Measurements from ENCODE around the gene DMBX1. TPM values are rescaled to one million over a fixed set of nuclear protein-coding genes. Genes with fewer than 3 reads are reported as not detected.
A peak's percentile ranks its signal among the peaks of the same experiment; 100 is the strongest.

Gene DMBX1
- total and polyA plus RNA-seq, 9 of the 15 experiments (the other 6 are each of a cell fraction or from before 2014, with no cell fraction given) = 0.25 to 4.3 (median 1.0) TPM

DNA sequence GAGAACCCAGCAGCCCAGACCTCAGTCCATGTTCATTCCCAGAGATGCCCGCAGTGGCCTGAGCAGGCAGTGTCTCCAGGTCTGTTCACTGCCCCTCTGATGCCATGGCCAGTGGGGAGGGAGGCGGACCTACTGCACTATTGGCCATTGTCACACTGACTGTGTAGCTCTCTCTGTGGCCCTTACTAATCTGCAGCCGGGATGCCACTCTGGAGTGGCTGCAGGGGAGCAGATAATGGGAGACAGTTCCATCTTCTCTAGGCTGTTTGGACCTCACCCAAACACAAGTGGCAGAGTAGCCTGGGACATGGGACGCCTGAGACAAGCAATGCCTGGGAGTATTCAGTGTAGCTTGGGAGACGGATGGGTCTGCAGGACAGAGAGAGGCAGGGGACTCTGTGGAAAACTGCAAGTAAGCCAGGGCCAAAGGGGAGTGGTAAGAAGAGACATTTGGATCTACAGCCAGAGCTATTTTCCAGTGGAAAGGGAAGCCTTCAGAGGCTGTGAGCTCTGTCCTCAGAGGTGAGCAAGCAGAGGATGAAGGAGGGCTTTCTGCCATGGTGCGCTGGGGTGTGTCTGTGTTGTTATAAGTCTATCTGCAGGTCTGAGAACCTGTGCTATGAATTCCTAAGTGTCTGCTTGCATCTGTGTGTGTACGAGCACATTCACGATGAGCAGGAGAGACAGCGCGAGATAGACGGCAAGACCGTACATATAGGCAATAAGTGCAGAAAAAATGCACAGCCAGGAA lies 26.7 kb downstream of the DMBX1 start:
- H3K9me3 ChIP-seq (replicated peaks; ENCODE audit: control insufficient read depth, insufficient read depth, low read depth, low read length) = no peaks in the 10 kb centered on the region
- H3K36me3 ChIP-seq (ENCODE audit: control insufficient read depth, insufficient read depth, low read length) = no peaks in the 10 kb centered on the region
- BruUV-seq (replicated peaks) = no TSS peak
- H3K9ac ChIP-seq (ENCODE audit: insufficient read depth in 1 of 2, low read depth in 2 of 2, low read length in 2 of 2) = peak overlapping the region in 1 of 2 experiments; percentile 61; a peak in 1 of 4 replicates
- no peak overlapping the region for H3K27ac ChIP-seq (ENCODE audit: extremely low read depth, low read depth, low read length)
- peaks cover 50 to 71% of the 10 kb centered on the region in 2 experiments for H3K4me1 ChIP-seq (replicated peaks in 1 of 2; ENCODE audit: control insufficient read depth in 2 of 2, insufficient read depth in 2 of 2, low read length in 2 of 2)
- in situ Hi-C loops (cut with MboI) (no loop called here), intact Hi-C loops (cut with micrococcal nuclease) (no loop called here)
- H3K27me3 ChIP-seq (ENCODE audit: control insufficient read depth in 2 of 2, insufficient read depth in 2 of 2, low read length in 2 of 2) = no peaks in the 10 kb centered on the region
- peak; percentile 1; the same call in 1 of the 3 replicates for ATAC-seq
- no peaks in the 10 kb centered on the region for H3K79me2 ChIP-seq (ENCODE audit: control insufficient read depth, insufficient read depth, low read length)
- WGBS (ENCODE audit: insufficient coverage, low coverage, missing lambda C conversion rate) = 46% methylated on average over 12 of the region's 12 CpGs
- ChIA-PET CTCF (ENCODE audit: low intra/inter-chr PET ratio) (no interaction called here), POLR2A (interaction anchor here (0.7 to 2.1 kb wide), 5 partner anchors 9 to 63 kb away, joined by 3 to 6 read pairs (median 4); no protein-coding TSS in a partner anchor)
- H3K9me1 ChIP-seq (ENCODE audit: control insufficient read depth, insufficient read depth, low read length) = peaks cover 4% of the 10 kb centered on the region
- no peak for DNase-seq (ENCODE audit: extremely low read depth in 1 of 4, low spot score in 3 of 4)
- peak overlapping the region; percentile 71 for H2AFZ ChIP-seq (ENCODE audit: low read depth, low read length)
- no peak for TF ChIP-seq ARID2 (IDR thresholded peaks at IDR 0.05)
- TF ChIP-seq ZNF668 (CRISPR knock-in tag; IDR thresholded peaks at IDR 0.05) = 0 out of 2 replicates have a peak, but pooled peaks have one; percentile 28
- no peak for TF ChIP-seq SMAD4 (CRISPR knock-in tag; conservative IDR thresholded peaks at IDR 0.05)
- TF ChIP-seq ZNF408 (CRISPR knock-in tag; IDR thresholded peaks at IDR 0.05; ENCODE audit: low read depth) = no peak
- no peak for TF ChIP-seq DMBX1 (CRISPR knock-in tag; IDR thresholded peaks at IDR 0.05; ENCODE audit: borderline replicate concordance)
- TF ChIP-seq NR2C2 (CRISPR knock-in tag; IDR thresholded peaks at IDR 0.05) = 0 out of 2 replicates have a peak, but pooled peaks have one; percentile 36
- no peak for TF ChIP-seq NR2C2 (tag; IDR thresholded peaks at IDR 0.05)
- no peak for TF ChIP-seq ZNF239 (CRISPR knock-in tag; IDR thresholded peaks at IDR 0.05)
- no peak for TF ChIP-seq PPARD (CRISPR knock-in tag; IDR thresholded peaks at IDR 0.05)
- TF ChIP-seq FOXK1 (CRISPR knock-in tag; IDR thresholded peaks at IDR 0.05; ENCODE audit: borderline replicate concordance) = no peak
- TF ChIP-seq GABPB2 (CRISPR knock-in tag; conservative IDR thresholded peaks at IDR 0.05) = no peak
- no peak overlapping the region for H3K4me3 ChIP-seq
- FAIRE-seq = peak; percentile 35
- H4K20me1 ChIP-seq (replicated peaks; ENCODE audit: control insufficient read depth, insufficient read depth, low read length) = no peaks in the 10 kb centered on the region
- peak overlapping the region; percentile 72; the same call in 1 of the 2 replicates for H3K4me2 ChIP-seq (ENCODE audit: insufficient read depth, low read length)
